DOHH2 (cell line): ENCODE measurements around the gene SPON2.

Experiments used
- CTCF ChIP-seq: fragments of 200-600 bp; sonication (generic); IDR thresholded peaks from one replicate; pipeline ENCODE4 v1.5.1; 2014; ENCODE audit warnings: antibody characterized with exemption, mild to moderate bottlenecking, low read depth, low read length; ENCODE audit not compliant: poor library complexity, severe bottlenecking
- EZH2phosphoT487 ChIP-seq: fragments of 200-600 bp; sonication (generic); IDR thresholded peaks from 2 replicates; pipeline ENCODE4 v1.6.1; 2017; ENCODE audit warnings: borderline replicate concordance, mild to moderate bottlenecking, antibody characterized with exemption, low read length, moderate library complexity, mixed read lengths

DNA sequence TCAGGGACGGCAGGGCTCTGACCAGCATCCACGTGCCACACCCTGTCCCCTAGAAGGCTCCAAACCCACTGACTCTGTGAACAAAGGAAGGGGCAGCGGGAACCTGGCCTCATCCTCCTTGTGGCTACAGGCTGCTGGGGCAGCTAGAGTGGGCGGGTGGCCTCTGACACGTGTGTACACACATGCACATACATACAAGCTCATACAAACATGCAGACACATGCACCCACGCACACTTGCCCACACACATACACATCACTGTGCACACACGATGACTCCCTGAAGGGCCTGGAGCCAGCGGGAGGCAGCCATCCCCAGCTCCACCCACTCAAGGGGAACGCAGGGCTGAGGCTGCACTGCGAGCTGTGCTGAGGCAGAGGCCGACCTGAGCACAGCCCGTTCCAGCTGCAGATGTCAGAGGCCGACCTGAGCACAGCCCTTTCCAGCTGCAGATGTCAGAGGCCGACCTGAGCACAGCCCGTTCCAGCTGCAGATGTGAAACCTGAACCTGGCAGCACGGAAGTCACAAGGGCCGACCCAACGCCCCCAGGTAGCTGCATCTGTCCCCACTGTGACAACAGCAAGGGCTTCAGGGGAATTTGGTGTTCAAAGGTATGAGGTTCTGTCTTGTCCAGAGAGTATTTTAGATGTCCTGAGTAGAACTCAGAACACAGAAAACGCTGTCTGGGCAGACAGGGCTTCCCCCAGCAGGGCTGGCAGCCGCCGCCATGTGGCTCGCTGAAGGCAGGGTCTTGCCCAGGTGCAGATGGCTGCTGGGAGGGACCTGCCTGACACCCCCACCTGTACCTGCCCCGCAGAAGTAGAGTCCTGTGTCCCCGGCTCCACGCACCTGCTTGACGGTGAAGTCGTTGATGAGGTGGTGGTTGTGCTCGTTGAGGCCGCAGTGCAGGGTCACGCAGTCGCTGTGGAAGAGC lies 43.0 kb upstream of the SPON2 start:
- TF ChIP-seq CTCF: no peak
- TF ChIP-seq EZH2phosphoT487: no peak
